Measurements from ENCODE around the gene TRMU. TPM values are rescaled to one million over a fixed set of nuclear protein-coding genes. Genes with fewer than 3 reads are reported as not detected.
"Not testable (repeated sequence)": the region's sequence is repeated elsewhere in the genome, so short reads cannot be mapped to it uniquely, and the experiment has no call there.

The TRMU gene
- total RNA-seq, 1 experiment from 2014 or later: 20.6 TPM

- DNase-seq (ENCODE audit: low spot score): no peak
Measured at GRCh38 chr22:46387748-46388147, 52.2 kb downstream of the TRMU start.

- no peak for DNase-seq (ENCODE audit: low spot score)
Measured at GRCh38 chr22:46388647-46389046, 53.1 kb downstream of the TRMU start.

GRCh38 chr22:46389081-46389480 lies 53.6 kb downstream of the TRMU start:
- no peak for DNase-seq (ENCODE audit: low spot score)

GRCh38 chr22:46390105-46390651 lies 54.7 kb downstream of the TRMU start:
- no peak for DNase-seq (ENCODE audit: low spot score)

GRCh38 chr22:46390652-46391301 lies 55.3 kb downstream of the TRMU start:
- DNase-seq (ENCODE audit: low spot score): no peak

GRCh38 chr22:46391486-46392136 lies 56.1 kb downstream of the TRMU start:
- DNase-seq (ENCODE audit: low spot score): no peak

GRCh38 chr22:46392137-46392844 lies 56.8 kb downstream of the TRMU start:
- no peak for DNase-seq (ENCODE audit: low spot score)

GRCh38 chr22:46393873-46394272 lies 58.4 kb downstream of the TRMU start:
- DNase-seq (ENCODE audit: low spot score): no peak

- no peak for DNase-seq (ENCODE audit: low spot score)
Measured at GRCh38 chr22:46394622-46395021, 59.1 kb downstream of the TRMU start.

- no peak for DNase-seq (ENCODE audit: low spot score)
Measured at GRCh38 chr22:46395145-46395544, 59.6 kb downstream of the TRMU start.

GRCh38 chr22:46397049-46397448 lies 61.5 kb downstream of the TRMU start:
- not testable (repeated sequence) for DNase-seq (ENCODE audit: low spot score)

GRCh38 chr22:46397514-46397913 lies 62.0 kb downstream of the TRMU start:
- no peak for DNase-seq (ENCODE audit: low spot score)

- no peak for DNase-seq (ENCODE audit: low spot score)
Measured at GRCh38 chr22:46397951-46398350, 62.4 kb downstream of the TRMU start.

GRCh38 chr22:46399251-46400024 lies 63.9 kb downstream of the TRMU start:
- no peak for DNase-seq (ENCODE audit: low spot score)

- DNase-seq (ENCODE audit: low spot score): no peak
Measured at GRCh38 chr22:46401370-46401769, 65.9 kb downstream of the TRMU start.

GRCh38 chr22:46402505-46402904 lies 67.0 kb downstream of the TRMU start:
- DNase-seq (ENCODE audit: low spot score): no peak

GRCh38 chr22:46403880-46404279 lies 68.4 kb downstream of the TRMU start:
- not testable (repeated sequence) for DNase-seq (ENCODE audit: low spot score)

- DNase-seq (ENCODE audit: low spot score): no peak
Measured at GRCh38 chr22:46405901-46406300, 70.4 kb downstream of the TRMU start.

- no peak for DNase-seq (ENCODE audit: low spot score)
Measured at GRCh38 chr22:46406349-46406748, 70.8 kb downstream of the TRMU start.

- DNase-seq (ENCODE audit: low spot score): no peak
Measured at GRCh38 chr22:46406791-46407190, 71.3 kb downstream of the TRMU start.
